Measurements from ENCODE around the gene COPG2.
"Not testable (repeated sequence)": the region's sequence is repeated elsewhere in the genome, so short reads cannot be mapped to it uniquely, and the experiment has no call there.

COPG2 gene

DNA sequence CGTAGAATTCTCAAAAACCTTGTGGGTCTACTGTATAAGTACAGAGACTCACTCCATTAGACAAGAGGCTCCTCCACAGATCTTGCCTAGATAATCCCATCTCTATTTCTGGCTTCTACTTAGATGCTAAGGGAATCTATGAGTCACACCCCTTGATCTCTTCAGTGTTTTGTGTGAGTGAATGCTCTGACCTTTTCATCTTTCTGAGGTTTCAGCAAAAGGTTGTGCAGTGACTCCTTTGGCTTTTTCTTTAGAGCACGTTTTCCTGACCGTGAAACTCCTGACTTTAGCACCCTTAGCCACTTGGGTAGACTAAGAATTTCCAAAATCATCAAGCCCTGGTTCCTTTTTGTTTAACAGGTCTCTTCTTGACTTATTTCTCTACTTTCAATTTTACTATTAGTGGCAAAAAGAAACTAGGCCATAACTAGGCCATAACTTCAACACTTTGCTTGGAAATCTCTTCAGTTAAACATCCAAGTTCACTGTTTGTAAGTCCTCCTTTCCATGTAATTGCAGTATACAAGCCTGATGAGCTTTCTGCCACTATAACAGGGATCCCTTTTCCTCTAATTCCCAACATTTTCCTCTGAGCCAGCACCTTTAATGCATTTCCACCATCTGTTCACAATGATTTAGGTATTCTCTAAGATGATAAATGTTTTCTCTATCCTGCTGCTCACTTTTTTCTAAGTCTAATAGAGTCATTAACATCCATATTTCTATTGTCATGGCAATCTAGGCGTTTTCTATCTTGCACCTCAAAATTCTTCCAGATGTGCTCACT, 19.4 kb downstream of the COPG2 start:
- DNase-seq (ENCODE audit: extremely low read depth in 1 of 2, low read depth in 1 of 2): peak in 1 of 2 donors; percentile 24

DNA sequence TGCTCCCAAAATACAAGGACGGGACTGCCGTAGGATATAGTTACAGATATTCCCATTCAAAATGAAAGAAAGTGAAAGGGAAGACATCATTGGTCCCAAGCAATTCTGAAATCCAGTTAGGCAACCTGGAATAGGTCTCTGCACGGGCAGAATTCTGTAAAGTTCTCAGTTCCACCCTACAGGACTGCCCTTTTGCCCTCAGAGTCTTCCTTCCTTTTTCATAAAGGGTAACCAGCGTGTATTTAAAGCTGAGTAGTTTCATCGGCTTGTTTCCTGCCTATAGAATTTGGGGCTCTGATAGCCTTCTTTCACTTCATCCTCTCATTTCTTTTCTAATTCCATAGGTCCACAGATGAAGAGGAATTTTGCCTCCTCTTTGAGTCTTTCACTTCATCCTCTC, 20.0 kb downstream of the COPG2 start:
- no peak for DNase-seq (ENCODE audit: extremely low read depth in 1 of 2, low read depth in 1 of 2)

DNA sequence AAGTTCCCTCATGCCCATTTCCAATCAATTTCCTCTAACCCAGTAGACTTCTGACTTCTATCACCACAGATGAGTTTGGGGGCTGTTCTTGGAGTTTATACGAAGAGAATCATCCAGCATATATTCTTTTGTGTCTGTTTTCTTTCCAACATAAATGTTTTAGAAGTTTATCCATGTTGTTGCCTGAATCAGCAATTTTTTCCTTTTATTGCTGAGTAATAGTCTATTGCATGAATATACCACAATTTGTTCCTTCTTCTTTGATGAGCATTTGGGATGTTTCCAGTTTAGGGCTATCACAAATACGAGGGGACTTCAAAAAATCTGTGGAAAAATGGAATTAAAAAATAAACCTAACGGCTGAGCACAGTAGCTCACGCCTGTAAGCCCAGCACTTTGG, 26.2 kb downstream of the COPG2 start:
- DNase-seq (ENCODE audit: extremely low read depth in 1 of 2, low read depth in 1 of 2): no peak

DNA sequence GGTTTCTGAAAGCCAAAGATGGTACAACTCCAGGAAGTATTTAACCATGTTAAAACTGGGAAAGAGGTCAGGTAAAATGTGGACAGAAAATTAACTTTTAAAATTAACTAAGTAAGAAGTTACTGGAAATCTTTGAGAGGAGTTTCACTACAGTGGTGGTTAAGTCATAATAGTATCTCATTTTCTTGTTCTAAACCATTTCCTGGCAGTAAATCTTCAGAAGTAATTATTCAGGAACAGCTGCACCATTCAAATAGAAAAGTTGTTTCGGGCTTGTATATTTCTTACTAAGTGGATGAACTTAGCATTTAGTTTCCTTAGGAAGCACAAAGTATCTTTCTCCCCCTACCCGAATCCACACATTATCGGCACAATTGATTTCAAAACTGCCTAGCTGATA, 27.1 kb downstream of the COPG2 start:
- DNase-seq (ENCODE audit: extremely low read depth in 1 of 2, low read depth in 1 of 2): no peak

DNA sequence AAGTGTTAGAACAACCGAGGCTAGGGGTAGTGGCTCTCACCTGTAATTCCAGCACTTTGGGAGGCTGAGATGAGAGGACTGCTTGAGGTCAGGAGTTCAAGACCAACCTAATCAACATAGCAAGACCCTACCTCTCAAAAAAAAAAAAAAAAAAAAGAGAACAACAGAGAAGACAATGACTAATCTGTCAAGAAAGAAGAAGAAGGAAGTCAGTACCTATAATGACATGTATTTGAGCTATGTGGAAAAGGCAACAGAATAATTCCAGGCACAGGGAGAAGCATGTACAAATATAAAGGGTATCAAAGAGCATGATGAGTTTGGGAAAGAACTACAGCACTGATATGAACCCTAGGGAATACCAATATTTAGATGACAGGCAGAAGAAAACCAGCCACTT, 27.5 kb downstream of the COPG2 start:
- no peak for DNase-seq (ENCODE audit: extremely low read depth in 1 of 2, low read depth in 1 of 2)

DNA sequence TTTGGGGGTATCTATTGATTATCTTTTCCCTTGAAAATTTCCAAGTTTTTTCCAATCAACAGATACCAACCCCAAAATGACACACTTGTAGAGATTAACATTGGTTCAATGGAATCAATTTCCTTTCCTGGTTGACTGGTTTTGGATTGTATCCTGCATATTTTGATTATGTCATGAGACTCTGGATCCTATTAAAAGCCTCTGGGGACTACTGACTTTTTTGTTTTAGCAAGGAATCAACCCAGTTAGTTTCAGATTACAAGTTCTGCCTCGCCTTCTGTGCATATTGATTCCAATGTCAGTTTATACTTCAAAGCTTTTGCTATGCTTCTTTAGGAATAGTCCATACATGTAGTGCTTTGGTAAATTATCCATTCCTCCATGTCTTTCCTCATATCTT, 29.2 kb downstream of the COPG2 start:
- no peak for DNase-seq (ENCODE audit: extremely low read depth in 1 of 2, low read depth in 1 of 2)

DNA sequence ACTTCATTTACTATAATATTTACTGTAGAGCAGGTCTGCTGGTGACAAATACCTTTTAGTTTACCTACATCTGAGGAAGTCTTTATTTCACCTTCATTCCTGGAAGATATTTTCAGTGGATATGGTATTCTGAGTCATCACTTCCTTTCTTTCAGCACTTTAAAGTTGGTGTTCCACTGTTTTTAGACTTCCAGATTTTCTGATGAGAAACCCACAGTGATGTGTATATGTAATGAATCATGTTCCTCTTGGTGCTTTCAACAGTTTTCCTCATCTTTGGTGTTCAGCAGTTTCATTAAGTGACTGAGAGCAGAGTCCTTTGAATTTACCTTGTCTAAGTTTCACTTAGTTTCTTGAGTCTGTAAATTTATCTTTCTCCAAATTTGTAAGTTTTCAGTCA, 36.4 kb downstream of the COPG2 start:
- no peak for DNase-seq (ENCODE audit: extremely low read depth in 1 of 2, low read depth in 1 of 2)

DNA sequence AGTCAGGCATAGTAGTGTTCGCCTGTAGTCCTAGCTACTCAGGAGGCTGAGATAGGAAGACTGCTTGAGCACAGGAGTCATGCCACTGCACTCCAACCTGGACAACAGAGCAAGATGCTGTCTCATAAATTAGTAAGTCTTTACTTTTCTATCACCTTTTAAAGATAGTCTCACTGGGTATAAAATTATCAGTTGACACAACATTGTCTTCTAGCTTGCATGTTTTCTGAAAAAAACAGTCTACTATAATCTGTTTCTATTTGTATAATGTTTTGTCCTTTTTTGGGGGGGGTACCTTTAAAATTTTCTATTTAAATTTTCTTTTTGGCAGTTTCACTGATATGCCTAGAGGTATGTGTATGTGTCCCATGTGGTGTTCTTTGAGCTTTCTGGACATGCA, 39.6 kb downstream of the COPG2 start:
- no peak for DNase-seq (ENCODE audit: extremely low read depth in 1 of 2, low read depth in 1 of 2)

DNA sequence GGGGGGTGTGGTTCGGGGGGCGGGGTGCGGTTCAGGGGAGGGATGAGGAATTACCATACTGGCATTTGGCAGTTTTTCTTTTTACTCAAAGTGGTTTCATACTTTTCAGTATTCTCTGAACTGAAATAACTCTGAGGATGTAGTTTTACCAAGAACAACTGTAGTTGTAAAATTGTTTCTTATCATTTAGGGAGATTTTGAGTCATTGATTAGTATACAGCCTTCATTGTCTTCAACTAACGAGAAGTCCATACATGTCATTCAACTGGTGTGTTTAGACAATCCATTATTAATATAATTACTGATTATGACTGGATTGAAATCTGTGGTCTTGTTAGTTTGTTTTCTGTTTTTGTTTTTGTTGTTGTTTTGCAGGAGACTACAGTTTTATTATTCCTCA, 40.8 kb downstream of the COPG2 start:
- no peak for DNase-seq (ENCODE audit: extremely low read depth in 1 of 2, low read depth in 1 of 2)

DNA sequence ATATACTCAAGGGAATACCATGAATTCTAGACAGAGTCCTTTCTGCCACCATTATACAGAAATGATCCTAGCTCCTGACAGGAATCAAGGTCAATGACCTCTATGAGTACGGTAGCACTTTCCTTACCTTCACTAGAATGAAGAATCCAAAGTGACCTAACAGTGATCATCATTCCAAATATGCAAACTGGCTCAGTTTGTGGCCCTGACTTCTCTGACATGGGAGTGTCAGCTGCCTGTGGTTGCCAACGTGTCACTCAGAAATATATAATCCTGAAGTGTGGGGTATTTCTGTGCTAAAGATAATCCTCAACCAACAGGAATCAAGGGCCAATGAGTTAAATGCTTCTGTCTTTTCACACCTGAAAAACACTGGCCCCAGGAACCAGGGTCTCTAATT, 45.7 kb downstream of the COPG2 start:
- DNase-seq (ENCODE audit: extremely low read depth in 1 of 2, low read depth in 1 of 2): no peak

DNA sequence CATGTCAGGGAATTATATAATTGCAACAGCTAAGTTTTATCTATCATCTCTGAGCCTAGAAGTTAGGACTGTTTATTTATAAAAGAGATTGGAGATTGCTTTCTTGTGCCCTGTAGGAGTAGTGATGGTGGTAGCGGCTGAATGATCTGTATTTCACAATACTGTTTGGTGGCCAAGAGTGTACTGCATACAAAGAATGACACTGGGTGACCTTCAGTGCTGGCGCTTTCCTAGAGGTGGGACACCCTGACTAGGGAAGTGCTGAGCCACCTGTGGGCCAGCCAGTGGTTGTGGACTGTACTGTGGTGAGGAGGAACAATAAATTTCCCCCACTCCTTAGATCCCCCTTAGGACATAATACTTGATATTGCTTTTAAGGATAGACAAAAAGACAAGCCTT, 53.0 kb downstream of the COPG2 start:
- DNase-seq (ENCODE audit: extremely low read depth in 1 of 2, low read depth in 1 of 2): no peak

DNA sequence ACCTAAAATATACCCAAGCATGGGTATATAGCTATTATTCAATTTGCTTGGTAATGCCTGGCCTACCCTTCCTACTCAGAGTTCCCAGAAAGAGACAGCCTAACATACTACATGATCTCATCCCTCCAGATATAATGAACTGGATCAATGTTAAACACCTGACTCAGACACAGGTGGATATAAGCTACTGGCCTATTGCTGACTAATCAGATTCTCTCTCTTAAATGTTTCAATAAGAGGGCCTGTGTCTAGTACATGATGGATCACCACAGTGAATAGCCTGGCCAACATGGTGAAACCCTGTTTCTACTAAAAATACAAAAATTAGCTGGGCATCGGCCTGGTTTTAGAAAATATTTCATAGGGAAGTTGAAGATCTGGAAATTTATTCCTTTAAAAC, 54.1 kb downstream of the COPG2 start:
- DNase-seq (ENCODE audit: extremely low read depth in 1 of 2, low read depth in 1 of 2): no peak

DNA sequence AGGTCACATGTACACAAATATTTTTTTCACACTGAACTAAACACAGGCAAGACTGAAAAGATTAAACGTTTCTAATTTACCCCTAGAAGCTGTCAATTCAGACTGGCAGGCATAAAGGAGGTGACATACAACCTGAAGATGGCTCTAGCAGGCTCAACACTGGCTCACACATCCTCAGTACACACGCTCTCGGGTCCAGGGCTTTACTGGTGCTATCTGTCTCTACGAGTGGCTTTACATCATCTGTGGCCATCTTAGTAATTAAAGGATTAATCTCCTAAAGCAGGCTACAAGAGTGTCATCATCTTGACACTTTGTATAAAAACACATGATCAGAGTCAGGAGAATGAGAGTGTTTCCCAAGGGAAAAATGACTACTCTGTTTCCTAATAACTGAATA, 57.3 kb downstream of the COPG2 start:
- DNase-seq (ENCODE audit: extremely low read depth in 1 of 2, low read depth in 1 of 2): no peak

DNA sequence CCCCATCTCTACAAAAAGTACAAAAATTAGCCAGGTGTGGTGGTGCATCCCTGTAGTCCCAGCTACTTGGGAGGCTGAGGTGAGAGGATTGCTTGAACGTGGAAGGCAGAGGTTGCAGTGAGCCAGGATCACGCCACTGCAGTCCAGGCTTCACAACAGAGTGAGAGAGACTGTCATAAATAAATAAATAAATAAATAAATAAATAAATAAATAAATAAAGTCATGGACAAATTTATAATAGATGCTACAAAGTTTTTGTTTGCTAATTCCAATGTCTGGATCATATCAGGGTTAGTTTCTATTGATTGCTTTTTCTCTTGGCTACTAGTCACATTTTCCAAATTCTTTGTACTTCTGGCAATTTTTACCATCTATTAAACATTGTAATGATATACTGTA, 61.5 kb downstream of the COPG2 start:
- not testable (repeated sequence) for DNase-seq (ENCODE audit: extremely low read depth in 1 of 2, low read depth in 1 of 2)

DNA sequence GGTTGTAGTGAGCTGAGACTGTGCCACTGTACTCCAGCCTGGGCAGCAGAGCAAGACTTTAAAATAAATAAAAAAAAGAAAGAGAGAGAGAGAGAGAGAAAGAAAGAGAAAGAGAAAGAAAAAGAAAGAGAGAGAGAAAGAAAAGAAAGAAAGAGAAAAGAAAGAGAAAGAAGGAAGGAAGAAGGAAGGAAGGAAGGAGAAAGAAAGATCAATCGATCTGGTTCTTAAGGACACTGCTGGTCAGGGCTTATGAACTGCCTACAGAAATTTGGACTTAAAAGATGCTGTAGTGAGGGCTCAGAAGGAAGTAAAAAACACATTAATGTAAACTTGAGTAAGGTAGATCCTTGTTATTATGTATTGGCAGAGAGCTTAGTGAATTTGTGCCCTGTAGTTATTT, 62.4 kb downstream of the COPG2 start:
- DNase-seq (ENCODE audit: extremely low read depth in 1 of 2, low read depth in 1 of 2): no peak

DNA sequence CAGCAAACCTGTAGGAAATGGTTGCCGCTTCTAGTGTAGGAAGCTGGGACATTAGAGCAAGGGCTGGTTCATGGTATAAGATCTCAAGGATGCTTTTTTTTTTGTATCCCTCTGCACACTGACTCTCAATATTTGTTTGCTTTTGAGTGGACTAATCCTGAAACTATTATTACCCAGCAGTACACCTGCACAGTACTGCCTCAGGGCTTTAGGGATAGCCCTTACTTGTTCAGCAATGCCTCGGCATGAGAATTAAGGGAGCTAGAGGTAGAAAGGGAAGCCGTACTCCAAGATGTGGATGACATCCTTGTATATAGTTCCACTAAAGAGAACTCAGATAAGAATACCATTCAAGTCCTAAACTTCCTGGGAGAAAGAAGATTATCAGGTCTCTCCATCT, 70.5 kb downstream of the COPG2 start:
- DNase-seq (ENCODE audit: extremely low read depth in 1 of 2, low read depth in 1 of 2): no peak

DNA sequence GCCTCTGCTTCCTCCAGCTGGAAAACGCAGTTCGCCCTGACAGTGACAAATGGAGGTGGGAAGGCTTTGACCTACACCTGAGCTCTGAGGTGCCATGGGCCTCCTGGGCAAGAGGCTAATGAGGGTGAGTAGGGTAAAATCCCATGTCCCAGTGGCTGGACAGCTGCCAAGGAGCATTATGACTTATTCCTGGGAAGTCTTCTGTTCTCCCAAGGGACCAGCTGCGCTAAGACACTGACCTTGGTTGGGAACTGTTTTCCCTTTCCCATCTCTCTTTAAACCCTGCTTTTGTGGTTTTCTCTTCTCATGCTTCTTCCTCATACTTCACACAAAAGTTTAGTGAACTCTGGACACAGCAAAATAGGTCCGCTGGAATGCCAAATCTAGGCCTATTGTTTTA, 72.6 kb downstream of the COPG2 start:
- no peak for DNase-seq (ENCODE audit: extremely low read depth in 1 of 2, low read depth in 1 of 2)

DNA sequence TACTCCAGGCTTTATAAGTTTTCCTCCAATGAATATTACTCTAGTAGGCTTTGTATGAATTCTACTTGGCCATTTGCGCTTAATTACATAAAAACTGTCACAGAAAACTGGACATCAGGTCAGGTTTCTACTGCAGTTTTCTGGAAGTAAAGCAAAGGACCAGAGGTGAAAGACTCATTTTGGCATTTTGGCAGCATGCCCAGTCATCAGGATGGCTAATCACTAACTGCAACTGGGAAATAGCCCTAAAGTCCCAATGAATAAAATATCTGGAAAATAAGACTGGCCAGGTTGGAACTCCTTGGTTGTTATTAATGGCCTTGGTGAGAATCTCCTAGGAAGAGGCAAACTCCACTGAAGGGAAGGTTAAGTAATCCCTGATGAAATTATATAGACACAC, 75.5 kb downstream of the COPG2 start:
- no peak for DNase-seq (ENCODE audit: extremely low read depth in 1 of 2, low read depth in 1 of 2)

DNA sequence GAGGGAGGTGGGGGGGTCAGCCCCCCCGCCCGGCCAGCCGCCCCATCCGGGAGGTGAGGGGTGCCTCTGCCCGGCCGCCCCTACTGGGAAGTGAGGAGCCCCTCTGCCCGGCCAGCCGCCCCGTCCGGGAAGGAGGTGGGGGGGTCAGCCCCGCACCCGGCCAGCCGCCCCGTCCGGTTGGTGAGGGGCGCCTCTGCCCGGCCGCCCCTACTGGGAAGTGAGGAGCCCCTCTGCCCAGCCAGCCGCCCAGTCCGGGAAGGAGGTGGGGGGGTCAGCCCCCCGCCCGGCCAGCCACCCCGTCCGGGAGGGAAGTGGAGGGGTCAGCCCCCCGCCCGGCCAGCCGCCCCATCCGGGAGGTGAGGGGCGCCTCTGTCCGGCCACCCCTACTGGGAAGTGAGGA, 77.1 kb downstream of the COPG2 start:
- DNase-seq (ENCODE audit: extremely low read depth in 1 of 2, low read depth in 1 of 2): not testable (repeated sequence)

DNA sequence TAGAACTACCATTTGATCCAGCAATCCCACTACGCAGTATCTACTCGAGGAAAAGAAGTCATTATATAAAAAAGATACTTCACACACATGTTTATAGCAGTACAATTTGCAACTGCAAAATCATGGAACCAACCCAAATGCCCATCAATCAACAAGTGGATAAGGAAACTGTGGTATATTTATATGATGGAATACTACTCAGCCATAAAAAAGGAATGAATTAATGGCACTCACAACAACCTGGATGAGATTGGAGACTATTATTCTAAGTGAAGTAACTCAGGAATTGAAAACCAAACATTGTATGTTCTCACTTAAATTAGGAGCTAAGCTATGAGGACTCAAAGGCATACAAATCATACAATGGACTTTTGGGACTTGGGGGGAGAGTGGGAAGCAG, 82.6 kb downstream of the COPG2 start:
- DNase-seq (ENCODE audit: extremely low read depth in 1 of 2, low read depth in 1 of 2): not testable (repeated sequence)

DNA sequence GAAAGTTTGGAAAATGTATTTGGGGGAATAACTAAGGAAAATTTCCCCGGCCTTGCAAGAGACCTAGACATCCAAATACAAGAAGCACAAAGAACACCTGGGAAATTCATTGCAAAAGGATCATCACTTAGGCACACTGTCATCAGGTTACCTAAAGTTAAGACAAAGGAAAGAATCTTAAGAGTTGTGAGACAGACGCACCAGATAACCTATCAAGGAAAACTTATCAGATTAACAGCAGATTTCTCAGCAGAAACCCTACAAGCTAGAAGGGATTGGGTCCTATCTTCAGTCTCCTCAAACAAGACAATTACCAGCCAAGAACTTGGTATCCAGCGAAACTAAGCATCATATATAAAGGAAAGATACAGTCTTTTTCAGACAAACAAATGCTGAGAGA, 93.4 kb downstream of the COPG2 start:
- not testable (repeated sequence) for DNase-seq (ENCODE audit: extremely low read depth in 1 of 2, low read depth in 1 of 2)

DNA sequence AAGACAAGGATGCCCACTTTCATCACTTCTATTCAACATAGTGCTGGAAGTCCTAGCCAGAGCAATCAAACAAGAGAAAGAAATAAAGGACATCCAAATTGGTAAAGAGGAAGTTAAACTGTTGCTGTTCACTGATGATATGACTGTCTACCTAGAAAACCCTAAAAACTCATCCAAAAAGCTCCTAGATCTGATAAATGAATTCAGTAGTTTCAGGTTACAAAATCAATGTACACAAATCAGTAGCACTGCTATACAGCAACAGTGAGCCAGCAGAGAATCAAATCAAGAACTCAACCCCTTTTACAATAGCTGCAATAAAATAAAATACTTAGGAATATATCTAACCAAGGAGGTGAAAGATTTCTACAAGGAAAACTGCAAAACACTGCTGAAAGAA, 98.4 kb downstream of the COPG2 start:
- DNase-seq (ENCODE audit: extremely low read depth in 1 of 2, low read depth in 1 of 2): not testable (repeated sequence)

DNA sequence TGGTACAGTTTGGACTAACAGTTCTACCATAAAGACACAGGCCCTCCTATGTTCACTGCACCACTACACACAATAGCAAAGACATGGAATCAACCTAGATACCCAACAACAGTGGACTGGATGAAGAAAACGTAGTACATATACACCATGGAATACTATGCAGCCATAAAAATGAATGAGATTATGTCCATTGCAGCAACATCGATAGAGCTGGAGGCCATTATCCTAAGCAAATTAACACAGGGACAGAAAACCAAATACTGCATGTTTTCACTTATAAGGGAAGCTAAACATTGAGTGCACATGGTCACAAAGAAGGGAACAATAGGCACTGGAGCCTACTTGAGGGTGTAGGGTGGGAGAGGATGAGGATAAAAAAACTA, 101.7 kb downstream of the COPG2 start:
- no peak for DNase-seq (ENCODE audit: extremely low read depth in 1 of 2, low read depth in 1 of 2)

All from stimulated activated CD8-positive, alpha-beta memory T cell treated with anti-CD3 and anti-CD28 coated beads, Interleukin-7, amount 100 ng/mL, for 48 hours (primary cell).